Pulmonary artery endothelial cell (primary cell): ENCODE data around the gene CSE1L. TPM values are rescaled to one million over a fixed set of nuclear protein-coding genes. Genes with fewer than 3 reads are reported as not detected.
"Not testable (repeated sequence)": the region's sequence is repeated elsewhere in the genome, so short reads cannot be mapped to it uniquely, and the experiment has no call there.

Experiments
- DNase-seq: peaks from one replicate; pipeline ENCODE4 v3.0.0-alpha.2; 2011; ENCODE audit warnings: low read depth, low spot score
- total RNA-seq: library from RNA; depleted of rRNA; stranded (reverse); fragments of >200 nt; gene quantifications from 2 replicates; pipeline ENCODE4 v1.2.3, GENCODE V29; 2014

CSE1L gene, protein sequence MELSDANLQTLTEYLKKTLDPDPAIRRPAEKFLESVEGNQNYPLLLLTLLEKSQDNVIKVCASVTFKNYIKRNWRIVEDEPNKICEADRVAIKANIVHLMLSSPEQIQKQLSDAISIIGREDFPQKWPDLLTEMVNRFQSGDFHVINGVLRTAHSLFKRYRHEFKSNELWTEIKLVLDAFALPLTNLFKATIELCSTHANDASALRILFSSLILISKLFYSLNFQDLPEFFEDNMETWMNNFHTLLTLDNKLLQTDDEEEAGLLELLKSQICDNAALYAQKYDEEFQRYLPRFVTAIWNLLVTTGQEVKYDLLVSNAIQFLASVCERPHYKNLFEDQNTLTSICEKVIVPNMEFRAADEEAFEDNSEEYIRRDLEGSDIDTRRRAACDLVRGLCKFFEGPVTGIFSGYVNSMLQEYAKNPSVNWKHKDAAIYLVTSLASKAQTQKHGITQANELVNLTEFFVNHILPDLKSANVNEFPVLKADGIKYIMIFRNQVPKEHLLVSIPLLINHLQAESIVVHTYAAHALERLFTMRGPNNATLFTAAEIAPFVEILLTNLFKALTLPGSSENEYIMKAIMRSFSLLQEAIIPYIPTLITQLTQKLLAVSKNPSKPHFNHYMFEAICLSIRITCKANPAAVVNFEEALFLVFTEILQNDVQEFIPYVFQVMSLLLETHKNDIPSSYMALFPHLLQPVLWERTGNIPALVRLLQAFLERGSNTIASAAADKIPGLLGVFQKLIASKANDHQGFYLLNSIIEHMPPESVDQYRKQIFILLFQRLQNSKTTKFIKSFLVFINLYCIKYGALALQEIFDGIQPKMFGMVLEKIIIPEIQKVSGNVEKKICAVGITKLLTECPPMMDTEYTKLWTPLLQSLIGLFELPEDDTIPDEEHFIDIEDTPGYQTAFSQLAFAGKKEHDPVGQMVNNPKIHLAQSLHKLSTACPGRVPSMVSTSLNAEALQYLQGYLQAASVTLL
- total RNA-seq: 114 and 168 TPM in 2 replicates

DNA sequence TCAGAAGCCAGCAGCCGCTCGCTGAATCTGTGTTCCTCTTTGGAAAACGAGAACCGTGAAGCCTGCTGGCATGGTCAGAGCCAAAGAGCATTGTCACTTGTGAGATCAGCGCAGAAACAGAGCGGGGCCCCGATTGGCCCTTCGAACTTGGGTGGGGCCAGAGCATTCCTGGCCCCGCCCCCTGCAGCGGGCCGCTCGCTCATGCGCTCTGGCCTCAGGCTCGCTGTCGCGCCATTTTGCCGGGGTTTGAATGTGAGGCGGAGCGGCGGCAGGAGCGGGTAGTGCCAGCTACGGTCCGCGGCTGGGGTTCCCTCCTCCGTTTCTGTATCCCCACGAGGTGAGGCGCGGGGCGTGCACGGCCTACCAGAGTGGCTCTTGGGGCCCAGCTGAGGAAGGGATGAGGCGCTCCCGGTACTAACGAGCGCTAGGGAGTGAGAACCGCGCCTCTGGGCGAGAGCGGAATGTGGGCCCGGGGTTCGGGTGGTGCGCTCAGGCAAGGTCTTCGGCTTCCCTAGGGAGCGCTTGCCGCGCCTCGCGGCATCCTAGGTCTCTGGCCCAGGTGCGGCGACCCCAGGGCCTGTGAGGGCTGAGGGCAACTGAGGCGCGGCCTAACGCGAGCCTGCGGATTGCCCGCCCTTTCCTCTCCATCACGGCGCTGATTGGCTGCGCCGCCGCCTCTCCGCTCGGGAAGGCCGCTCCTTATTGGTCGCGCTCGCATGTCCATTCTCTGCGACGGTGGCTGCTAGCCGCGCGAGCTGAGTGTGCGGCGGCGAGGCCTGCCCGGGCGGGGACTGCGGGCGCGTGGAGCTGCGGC is at the start of gene CSE1L:
CSE1L (plus strand) TSS at position 226 of the 814 bp plus-strand sequence. CDS start 12,152 bp downstream, outside the sequence.
- DNase-seq: peak; percentile 87

DNA sequence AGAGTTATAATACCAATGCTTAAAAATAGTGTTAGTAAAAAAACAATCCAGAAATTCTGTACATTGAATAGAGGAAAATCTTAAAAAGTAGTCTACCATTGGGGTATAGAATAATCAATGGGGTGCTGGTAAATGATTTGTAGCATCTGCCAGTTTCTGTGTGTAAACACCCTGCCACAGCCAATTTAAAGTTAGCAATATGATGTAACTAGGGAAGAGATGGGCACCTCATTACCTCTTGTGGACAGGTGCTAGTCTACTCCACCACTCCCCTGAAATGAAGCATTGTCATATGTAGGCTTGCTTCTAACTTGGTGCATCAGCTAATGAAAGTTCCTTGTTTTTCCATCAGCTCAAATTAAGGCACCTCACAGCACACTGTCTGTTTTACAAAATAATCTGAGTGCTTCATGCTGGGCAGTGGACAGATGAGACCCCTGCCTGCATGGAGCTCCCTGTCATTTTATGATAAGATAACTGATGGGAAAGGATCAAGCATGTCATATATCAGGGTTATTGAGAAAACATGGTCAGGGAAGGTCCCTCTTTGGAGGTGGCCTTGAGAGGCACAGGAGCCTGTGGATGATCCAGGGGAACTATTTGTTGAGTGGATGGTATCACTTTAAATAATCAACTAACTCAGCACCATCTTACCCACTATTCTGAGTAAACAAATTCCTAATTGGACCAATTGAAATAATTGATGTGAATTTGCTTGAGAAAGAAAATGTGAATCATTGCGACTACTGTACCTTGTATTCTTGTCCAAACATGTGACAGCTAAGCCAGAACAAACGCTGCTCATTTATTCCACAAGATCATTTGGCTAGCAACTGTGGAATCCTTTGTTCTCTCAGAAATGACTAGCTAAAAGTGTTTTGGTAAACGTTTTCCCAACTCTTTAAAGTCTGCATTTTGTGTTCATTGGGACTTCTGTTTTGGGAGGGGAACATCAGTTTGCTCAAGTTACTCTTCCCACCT is 45.9 kb upstream of the CSE1L start:
- DNase-seq: no peak

DNA sequence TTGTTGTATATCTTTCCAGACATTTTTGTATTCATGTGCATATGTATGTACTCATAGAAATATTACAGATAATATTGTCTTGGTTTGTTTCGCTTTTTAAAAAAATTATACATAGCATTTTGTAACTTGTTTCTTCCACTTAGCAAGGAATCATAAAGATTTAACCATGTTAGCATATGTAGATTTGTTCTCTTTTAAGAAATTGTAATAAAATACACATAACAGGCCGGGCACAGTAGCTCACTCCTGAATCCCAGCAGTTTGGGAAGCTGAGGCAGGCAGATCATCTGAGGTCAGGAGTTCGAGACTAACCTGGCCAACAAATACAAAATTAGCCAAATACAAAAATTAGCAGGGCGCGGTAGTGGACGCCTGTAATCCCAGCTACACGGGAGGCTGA is 44.4 kb upstream of the CSE1L start:
- no peak for DNase-seq

DNA sequence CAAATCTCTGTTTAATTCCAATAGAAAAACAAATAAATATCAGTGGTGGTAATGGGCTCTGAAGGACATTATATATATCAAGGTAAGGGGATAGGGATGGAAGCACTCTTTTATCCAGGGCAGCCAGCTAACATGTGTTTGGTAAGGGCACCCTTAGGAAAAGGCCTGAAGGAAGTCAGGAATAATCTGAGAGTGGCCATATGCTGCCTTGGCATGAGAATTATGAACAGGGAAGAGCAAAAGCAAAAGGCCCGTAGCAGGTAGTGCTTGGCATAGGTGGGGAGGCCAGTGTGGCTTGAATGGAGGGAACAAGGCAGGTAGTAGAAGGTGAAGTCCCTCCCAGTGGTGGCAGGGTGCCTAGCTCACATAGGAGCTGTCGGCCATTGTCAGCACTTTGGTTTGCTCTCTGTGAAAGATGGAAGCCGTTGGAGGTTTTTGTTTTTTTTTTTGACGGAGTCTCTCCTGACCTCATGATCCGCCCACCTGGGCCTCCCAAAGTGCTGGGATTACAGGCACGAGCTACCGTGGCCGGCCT is 39.6 kb upstream of the CSE1L start:
- DNase-seq: no peak

DNA sequence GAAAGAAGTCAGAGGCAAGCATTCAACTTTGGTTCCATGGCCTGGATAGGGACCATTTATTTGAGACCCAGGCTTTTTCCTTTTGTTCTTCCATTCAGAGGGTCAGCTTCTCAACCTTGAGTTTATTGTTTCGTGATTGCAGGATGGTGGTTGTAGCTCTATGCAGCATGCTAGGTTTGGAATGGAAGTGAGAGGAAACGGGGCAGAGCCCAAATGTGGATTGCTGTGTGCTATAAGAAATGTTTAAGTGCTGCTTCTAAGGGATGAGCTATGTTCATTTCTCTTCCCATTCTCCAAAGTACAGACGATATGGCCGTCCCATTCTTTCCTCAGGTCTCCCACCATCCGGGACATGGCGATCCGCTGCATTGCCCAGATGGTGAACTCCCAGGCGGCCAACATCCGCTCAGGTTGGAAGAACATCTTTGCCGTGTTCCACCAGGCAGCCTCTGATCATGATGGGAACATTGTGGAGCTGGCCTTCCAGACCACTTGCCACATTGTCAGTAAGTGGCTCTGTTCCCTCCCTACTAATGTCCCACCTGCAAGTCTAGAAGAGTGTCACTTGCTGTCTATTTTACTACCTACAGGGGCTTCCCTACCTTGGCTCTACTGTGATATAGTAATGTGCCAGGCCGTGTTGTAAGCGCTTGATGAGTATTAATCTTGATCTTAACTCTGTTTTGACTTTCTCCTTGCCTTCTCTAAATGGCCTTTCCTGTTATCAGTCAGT is 36.0 kb upstream of the CSE1L start:
- no peak for DNase-seq

DNA sequence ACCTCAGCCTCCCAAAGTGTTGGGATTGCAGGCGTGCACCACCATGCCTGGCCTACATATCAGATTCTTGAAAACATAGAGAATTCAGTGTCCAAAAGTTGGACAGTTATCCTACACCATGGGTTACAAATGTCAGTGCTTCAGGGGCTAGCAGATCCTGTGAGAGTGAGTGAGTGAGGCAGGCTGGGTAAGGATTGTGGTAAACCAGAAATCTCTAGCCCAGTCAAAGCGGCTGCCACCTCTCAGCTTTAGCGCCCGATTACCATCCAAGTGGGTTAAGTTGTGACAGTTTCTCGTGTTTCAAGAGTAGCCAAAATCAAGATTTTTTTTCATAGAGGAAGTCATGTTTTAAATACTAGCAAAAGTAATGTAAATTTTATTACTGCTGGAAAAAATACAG is 21.9 kb upstream of the CSE1L start:
- DNase-seq: no peak

DNA sequence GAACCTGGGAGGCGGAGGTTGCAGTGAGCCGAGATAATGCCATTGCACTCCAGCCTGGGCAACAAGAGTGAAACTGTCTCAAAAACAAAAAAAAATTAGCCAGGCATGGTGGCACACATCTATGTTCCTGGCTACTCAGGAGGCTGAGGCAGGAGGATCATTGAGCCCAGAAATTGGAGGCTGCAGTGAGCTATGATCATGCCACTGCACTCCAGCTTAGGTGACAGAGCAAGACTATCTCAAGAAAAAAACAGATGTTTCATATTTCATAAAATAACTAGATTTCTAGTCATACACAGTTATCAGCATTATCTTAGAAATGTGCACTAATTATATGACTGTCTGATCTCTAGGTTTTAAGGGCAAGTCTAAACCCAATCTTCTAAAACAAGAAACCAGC is 17.9 kb upstream of the CSE1L start:
- not testable (repeated sequence) for DNase-seq

DNA sequence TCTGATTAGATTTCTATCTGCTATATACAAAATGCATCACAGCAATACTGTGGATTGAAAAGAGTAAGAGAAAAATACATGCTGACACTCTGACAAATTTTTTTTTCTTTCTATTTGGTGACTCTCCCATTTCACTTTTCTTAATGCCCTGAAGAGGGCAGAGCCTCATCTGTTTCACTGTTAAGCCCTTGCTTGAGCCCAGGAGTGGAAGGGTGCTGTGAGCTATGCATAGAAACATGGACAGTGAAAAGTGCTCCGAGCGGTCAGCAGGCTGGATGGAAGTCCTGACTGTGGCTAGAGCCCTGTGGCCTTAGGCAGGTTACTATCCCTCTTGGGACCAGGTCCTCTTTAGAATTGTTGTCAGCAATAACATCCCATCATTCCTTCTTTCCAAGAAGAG is 17.4 kb upstream of the CSE1L start:
- DNase-seq: no peak

DNA sequence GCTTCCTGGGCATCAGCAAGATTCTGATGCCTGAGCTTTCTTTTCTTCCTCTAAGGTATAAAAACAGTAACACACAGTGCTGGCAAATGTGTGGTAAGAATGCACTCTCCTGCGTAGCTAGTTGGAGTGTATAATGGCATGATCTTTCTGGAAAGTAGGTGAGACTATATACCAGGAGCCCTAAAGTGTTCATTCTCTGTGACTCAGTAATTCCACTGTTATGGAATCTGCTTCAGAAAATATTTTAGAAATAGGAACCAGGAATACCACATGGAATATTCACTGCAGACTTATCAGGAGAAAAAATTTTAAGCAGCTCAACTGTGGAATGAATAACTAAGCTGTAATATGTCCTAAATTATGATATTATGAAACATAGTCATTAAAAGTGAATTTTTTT is 16.9 kb upstream of the CSE1L start:
- DNase-seq: no peak

DNA sequence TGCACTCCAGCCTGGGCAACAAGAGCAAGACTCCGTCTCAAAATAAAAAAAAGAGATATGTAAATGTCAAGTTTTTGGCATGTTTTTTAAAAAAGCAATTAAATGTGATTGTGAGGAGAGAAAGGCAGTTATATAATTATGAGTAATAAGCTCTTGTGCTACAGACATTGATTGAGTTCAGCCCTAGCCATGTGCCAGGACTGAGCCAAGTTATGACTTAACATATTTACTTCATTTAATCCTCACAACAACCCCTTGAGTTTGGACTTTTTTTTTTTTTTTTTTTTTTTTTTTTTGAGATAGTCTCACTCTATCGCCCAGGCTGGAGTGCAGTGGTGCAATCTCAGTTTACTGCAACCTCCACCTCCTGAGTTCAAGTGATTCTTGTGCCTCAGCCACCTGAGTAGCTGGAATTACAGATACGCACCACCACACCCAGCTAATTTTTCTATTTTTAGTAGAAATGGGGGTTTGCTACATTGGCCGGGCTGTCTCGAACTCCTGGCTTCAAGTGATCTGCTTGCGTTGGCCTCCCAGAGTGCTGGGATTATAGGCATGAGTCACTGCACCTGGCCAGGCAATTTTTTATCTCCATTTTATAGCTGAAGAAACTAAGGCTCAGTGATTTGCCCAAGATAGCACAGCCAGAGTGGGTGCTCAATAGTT is 15.0 kb upstream of the CSE1L start:
- DNase-seq: no peak

DNA sequence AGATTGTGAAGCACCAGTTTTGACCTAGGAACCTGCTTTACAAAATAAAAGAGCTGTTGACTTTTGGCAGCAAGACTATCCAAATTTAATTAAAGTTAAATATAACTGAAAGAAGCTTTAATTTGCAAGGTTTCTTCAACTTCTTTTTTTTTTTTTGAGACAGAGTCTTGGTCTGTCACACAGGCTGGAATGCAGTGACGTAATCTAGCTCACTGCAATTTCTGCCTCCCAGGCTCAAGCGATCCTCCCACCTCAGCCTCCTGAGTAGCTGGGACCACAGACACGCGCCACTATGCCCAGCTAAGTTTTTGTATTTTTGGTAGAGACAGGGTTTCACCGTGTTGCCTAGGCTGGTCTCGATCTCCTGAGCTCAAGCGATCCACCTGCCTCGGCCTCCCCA is 13.7 kb upstream of the CSE1L start:
- DNase-seq: no peak

DNA sequence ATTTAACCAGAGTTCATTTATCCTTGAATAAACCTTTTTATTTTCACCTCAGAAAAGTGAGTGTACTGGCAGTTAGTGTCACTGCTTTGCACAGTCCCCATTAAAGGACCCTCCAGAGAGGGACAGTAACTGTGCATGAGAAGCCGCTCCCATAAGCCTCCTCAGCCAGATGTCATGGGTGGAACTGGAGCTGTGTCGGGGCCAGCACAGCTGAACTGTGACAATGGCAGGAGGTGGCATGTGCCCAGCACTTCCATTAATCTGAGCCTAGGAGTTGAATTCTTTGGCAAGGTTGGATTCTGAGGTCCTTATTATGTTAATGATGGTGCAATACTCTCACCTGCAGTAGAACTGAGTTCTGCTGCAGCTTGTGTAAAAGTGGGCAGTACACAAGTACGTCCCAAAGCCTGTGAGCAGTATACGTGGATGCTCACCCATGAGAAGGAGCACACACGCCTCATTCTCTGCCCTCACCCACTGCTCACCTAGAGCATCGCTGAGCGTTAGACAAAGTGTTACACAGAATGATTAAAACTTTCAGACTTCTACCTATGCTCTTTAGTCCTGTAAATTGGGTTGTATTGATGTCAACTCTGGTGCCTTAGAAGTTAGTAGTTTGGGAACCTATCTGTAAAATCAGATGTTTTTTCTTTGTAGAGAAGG is 11.9 kb upstream of the CSE1L start:
- no peak for DNase-seq

DNA sequence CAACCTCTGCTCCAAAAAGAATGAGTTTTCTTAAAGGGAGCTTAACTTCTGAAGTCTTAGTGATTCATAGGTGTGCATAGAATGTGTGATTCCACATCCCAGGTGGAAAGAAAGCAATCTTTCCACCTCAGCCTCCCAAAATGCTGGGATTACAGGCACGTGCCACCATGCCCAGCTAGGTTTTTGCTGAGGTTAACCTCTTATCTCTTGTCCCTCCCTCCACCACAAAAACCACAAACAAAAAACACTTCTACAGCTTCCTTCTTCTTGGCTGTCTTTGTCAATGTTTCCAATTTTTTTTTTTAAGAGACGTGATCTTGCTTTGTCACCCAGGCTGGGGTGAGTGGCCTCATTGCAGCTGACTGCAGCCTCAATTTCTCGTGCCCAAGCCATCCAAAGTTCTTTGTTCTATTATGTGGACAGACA is 8.1 kb upstream of the CSE1L start:
- no peak for DNase-seq

DNA sequence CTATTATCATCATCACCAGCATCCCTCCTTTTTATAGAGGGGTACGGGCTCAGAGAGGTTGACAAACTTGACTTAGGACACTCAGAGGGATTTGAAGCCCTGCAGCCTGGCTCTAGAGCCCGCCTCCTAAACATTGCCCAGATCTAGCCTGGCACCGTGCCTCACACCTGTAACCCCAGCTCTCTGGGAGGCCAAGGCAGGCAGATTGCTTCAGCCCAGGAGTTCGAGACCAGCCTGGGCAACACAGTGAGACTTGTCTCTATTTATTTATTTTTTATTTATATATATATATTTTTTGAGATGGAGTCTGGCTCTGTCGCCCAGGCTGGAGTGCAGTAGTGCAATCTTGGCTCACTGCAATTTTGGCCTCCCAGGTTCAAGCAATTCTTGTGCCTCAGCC is 6.3 kb upstream of the CSE1L start:
- DNase-seq: no peak

DNA sequence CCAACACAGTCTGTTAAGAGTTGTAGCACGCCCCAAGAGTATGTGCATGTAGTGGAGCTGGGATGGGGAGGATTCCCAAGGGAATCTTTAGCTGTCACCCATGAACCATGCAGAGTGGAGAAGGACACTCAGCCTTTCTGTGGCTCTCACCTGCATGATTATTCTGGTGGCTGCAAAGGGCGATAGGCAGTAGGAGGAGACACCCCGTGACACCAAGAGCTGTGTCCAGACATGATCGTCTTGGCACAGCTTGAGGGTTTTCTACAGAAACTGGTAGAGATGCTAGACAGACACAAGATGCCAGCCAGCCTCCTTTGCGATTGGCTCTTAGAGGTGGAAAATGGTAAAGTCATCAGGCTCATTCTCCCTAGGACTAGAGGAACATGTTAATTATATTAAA is 3.1 kb upstream of the CSE1L start:
- DNase-seq: no peak

DNA sequence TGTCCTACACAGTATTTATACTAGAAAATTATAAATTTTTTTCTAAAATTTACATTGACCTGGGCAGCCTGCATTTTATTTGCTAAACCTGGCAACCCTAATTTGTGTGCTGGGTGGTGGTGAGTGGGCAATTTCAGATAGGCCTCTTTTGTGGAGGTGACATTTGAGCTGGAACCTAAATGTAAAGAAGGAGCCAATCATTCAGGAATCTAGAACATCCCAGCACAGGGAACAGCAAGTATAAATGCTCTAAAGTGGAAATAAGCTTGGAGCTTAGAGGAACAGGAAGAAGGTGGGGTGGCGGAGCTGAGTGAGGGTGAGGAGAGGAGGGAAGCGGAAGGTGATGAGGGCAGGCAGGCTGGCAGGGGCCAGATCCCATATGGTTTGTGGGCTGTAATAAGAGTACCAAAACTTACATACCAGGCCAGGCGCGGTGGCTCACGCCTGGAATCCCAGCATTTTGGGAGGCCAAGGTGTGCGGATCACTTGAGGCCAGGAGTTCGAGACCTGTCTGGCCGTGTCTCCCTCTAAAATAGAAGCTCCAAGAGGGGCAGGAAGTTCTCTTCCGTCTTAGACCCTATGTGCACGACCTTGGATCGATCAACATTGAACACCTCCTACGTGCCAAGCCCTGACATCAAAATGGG is 549 bp upstream of the CSE1L start:
- peak; percentile 7 for DNase-seq

DNA sequence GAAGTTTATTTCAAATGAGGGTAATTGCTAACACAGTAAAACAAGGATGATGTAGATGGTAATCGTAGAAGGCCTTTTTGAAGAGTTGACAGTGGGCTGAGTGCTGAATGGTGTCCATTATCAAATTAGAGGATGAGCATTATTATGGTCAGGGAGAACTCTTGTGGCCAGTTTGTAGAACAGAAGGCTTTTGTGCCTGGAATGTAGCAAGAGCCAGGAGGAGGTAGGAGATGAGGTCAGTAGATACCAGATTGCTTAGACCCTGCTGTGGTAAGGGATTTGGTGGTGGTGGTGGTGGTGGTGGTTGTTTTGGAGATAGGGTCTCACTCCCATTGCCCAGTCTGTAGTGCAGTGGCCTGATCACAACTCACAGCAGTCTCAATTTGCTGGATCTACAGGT is 6.2 kb downstream of the CSE1L start:
- DNase-seq: no peak
